ENCODE measurements around the gene OXSR1.
A peak's percentile ranks its signal among the peaks of the same experiment; 100 is the strongest.
"Not testable (repeated sequence)": the region's sequence is repeated elsewhere in the genome, so short reads cannot be mapped to it uniquely, and the experiment has no call there.

The OXSR1 gene

GRCh38 chr3:38127611-38128302 lies 37.6 kb upstream of the OXSR1 start:
- no peak for DNase-seq (ENCODE audit: low spot score)

GRCh38 chr3:38128303-38128655 lies 37.1 kb upstream of the OXSR1 start:
- no peak for DNase-seq (ENCODE audit: low spot score)

GRCh38 chr3:38129058-38129457 lies 36.3 kb upstream of the OXSR1 start:
- DNase-seq (ENCODE audit: low spot score) = no peak

GRCh38 chr3:38130631-38131065 lies 34.7 kb upstream of the OXSR1 start:
- no peak for DNase-seq (ENCODE audit: low spot score)

- DNase-seq (ENCODE audit: low spot score) = no peak
Measured at GRCh38 chr3:38131621-38132369, 33.5 kb upstream of the OXSR1 start.

GRCh38 chr3:38133209-38133556 lies 32.2 kb upstream of the OXSR1 start:
- DNase-seq (ENCODE audit: low spot score) = no peak

GRCh38 chr3:38133557-38134405 lies 31.6 kb upstream of the OXSR1 start:
- DNase-seq (ENCODE audit: low spot score) = no peak

- DNase-seq (ENCODE audit: low spot score) = not testable (repeated sequence)
Measured at GRCh38 chr3:38134517-38135143, 30.7 kb upstream of the OXSR1 start.

GRCh38 chr3:38135621-38136277 lies 29.6 kb upstream of the OXSR1 start:
- DNase-seq (ENCODE audit: low spot score) = not testable (repeated sequence)

- DNase-seq (ENCODE audit: low spot score) = peak; percentile 40
Measured at GRCh38 chr3:38136393-38136776, 29.0 kb upstream of the OXSR1 start.

- DNase-seq (ENCODE audit: low spot score) = peak; percentile 99
Measured at GRCh38 chr3:38136777-38137614, 28.3 kb upstream of the OXSR1 start, which contains the start of gene ACAA1. Gene ACAA1, minus strand, starts transcription at chr3:38137127. Its CDS starts 92 bp downstream, at chr3:38137035.

GRCh38 chr3:38137615-38138348 lies 27.6 kb upstream of the OXSR1 start:
- DNase-seq (ENCODE audit: low spot score) = no peak

GRCh38 chr3:38138349-38139190 lies 26.8 kb upstream of the OXSR1 start, which contains the start of gene MYD88:
Gene MYD88, plus strand, starts transcription at chr3:38138661. Its CDS starts 40 bp downstream, at chr3:38138701.
- peak; percentile 61 for DNase-seq (ENCODE audit: low spot score)

- DNase-seq (ENCODE audit: low spot score) = no peak
Measured at GRCh38 chr3:38139191-38139590, 26.1 kb upstream of the OXSR1 start.

- DNase-seq (ENCODE audit: low spot score) = no peak
Measured at GRCh38 chr3:38139652-38140051, 25.7 kb upstream of the OXSR1 start.

- DNase-seq (ENCODE audit: low spot score) = no peak
Measured at GRCh38 chr3:38140326-38141172, 24.8 kb upstream of the OXSR1 start.

GRCh38 chr3:38141173-38141951 lies 24.0 kb upstream of the OXSR1 start:
- DNase-seq (ENCODE audit: low spot score) = no peak

All from AG08395 (cell line).